NCI-H748 (cell line): ENCODE measurements around the gene OXSR1.
"Not testable (repeated sequence)": the region's sequence is repeated elsewhere in the genome, so short reads cannot be mapped to it uniquely, and the experiment has no call there.

Source experiments
- DNase-seq: peaks from one replicate; lab custom pipeline; 2025; ENCODE audit not compliant: unreplicated experiment; lab: John Stamatoyannopoulos, UW

OXSR1 gene

GRCh38 chr3:38163841-38164642 is 1.3 kb upstream of the OXSR1 start:
- DNase-seq = no peak

- DNase-seq = no peak
Observed at GRCh38 chr3:38164643-38164951, 740 bp upstream of the OXSR1 start.

GRCh38 chr3:38165722-38166387 is 518 bp downstream of the OXSR1 start:
- peak; percentile 60 for DNase-seq

- DNase-seq = no peak
Observed at GRCh38 chr3:38167591-38167990, 2.3 kb downstream of the OXSR1 start.

GRCh38 chr3:38168151-38169026 is 3.1 kb downstream of the OXSR1 start:
- no peak for DNase-seq

- no peak for DNase-seq
Observed at GRCh38 chr3:38169027-38169317, 3.6 kb downstream of the OXSR1 start.

GRCh38 chr3:38170722-38171121 is 5.4 kb downstream of the OXSR1 start:
- DNase-seq = no peak

GRCh38 chr3:38171622-38172021 is 6.3 kb downstream of the OXSR1 start:
- DNase-seq = no peak

GRCh38 chr3:38173834-38174418 is 8.6 kb downstream of the OXSR1 start:
- DNase-seq = no peak

- DNase-seq = no peak
Observed at GRCh38 chr3:38177181-38177580, 11.8 kb downstream of the OXSR1 start.

GRCh38 chr3:38186781-38187180 is 21.4 kb downstream of the OXSR1 start:
- no peak for DNase-seq

GRCh38 chr3:38190481-38190881 is 25.1 kb downstream of the OXSR1 start:
- no peak for DNase-seq

- not testable (repeated sequence) for DNase-seq
Observed at GRCh38 chr3:38202931-38203330, 37.6 kb downstream of the OXSR1 start.

- DNase-seq = no peak
Observed at GRCh38 chr3:38203690-38204089, 38.4 kb downstream of the OXSR1 start.

GRCh38 chr3:38204599-38205471 is 39.5 kb downstream of the OXSR1 start:
- no peak for DNase-seq

- no peak for DNase-seq
Observed at GRCh38 chr3:38205472-38205805, 40.1 kb downstream of the OXSR1 start.

- DNase-seq = no peak
Observed at GRCh38 chr3:38207254-38208003, 42.1 kb downstream of the OXSR1 start.

- no peak for DNase-seq
Observed at GRCh38 chr3:38210141-38210757, 44.9 kb downstream of the OXSR1 start.

GRCh38 chr3:38212141-38212540 is 46.8 kb downstream of the OXSR1 start:
- DNase-seq = no peak

GRCh38 chr3:38214560-38214959 is 49.2 kb downstream of the OXSR1 start:
- no peak for DNase-seq
